K562 (cell line): ENCODE results near the gene G6PC3. TPM values are rescaled to one million over a fixed set of nuclear protein-coding genes. Genes with fewer than 3 reads are reported as not detected.

Experiments used
- ATAC-seq: fragments of 200-7000 bp; cut with Tn5 transposase; 3 replicates; pipeline ENCODE4 v1.9.1; 2020; ENCODE audit warnings: moderate library complexity
- BruUV-seq: library from RNA; stranded (reverse); fragments of 400-500 nt; replicated peaks from 2 replicates; lab custom pipeline; 2021; lab: Mats Ljungman, UMichigan
- CTCF ChIA-PET: fragments of 300-600 bp; formaldehyde crosslinking; extraction: SDS; loops from one replicate; lab custom pipeline; 2021; ENCODE audit warnings: low intra/inter-chr PET ratio; lab: Yijun Ruan, JAX
- POLR2A ChIA-PET: fragments of 300-600, 350-650 bp; sonication (Branson Sonifier 250); formaldehyde crosslinking; extraction: SDS; loops from one replicate; lab custom pipeline; 2021; ENCODE audit warnings: antibody characterized with exemption, inconsistent platforms; lab: Yijun Ruan, JAX
- DNase-seq, 4 experiments: peaks; one replicate each; pipeline versions ENCODE4 v3.0.0 to v3.0.0-alpha.2; 2011 to 2018; ENCODE audit warnings: low spot score in 3 of 4, mixed read lengths in 3 of 4; ENCODE audit errors: extremely low read depth in 1 of 4
- FAIRE-seq: peaks from 2 replicates; lab custom pipeline; 2011; peaks lifted over from hg19 to GRCh38; lab: Jason Lieb, UNC
- H2AFZ ChIP-seq: 2 replicates; pipeline ENCODE4 v1.6.0; 2011; ENCODE audit warnings: low read depth, low read length, control low read depth, inconsistent platforms
- H3K27ac ChIP-seq: fragments of 200-600 bp; 3 replicates; pipeline ENCODE4 v1.8.0; 2011; ENCODE audit warnings: low read depth, mild to moderate bottlenecking, control low read depth, inconsistent platforms, low read length, moderate library complexity, mixed read lengths; ENCODE audit errors: extremely low read depth
- H3K27me3 ChIP-seq, 2 experiments: fragments of 300-600 bp in 1 of 2; 2 replicates in 1 of 2; 3 replicates in 1 of 2; pipeline versions ENCODE4 v1.6.0 to v1.8.0; 2011; ENCODE audit warnings: inconsistent platforms in 2 of 2, low read length in 2 of 2, mild to moderate bottlenecking in 1 of 2, mixed read lengths in 1 of 2, moderate library complexity in 1 of 2; ENCODE audit not compliant: control insufficient read depth in 2 of 2, insufficient read depth in 2 of 2
- H3K36me3 ChIP-seq: fragments of 300-600 bp; 3 replicates; pipeline ENCODE4 v1.8.0; 2011; ENCODE audit warnings: mild to moderate bottlenecking, low read length, inconsistent platforms; ENCODE audit not compliant: control insufficient read depth, insufficient read depth
- H3K4me1 ChIP-seq, 2 experiments: fragments of 200-600 bp in 1 of 2; replicated peaks in 1 of 2; 2 replicates in 1 of 2; 3 replicates in 1 of 2; pipeline versions ENCODE4 v1.5.1 to v1.8.0; 2011; ENCODE audit warnings: inconsistent platforms in 2 of 2, low read length in 2 of 2, mild to moderate bottlenecking in 1 of 2, mixed read lengths in 1 of 2, moderate library complexity in 1 of 2; ENCODE audit not compliant: control insufficient read depth in 2 of 2, insufficient read depth in 2 of 2
- H3K4me2 ChIP-seq: 2 replicates; pipeline ENCODE4 v1.6.1; 2011; ENCODE audit warnings: low read length, control low read depth, inconsistent platforms, mixed read lengths; ENCODE audit not compliant: insufficient read depth
- H3K4me3 ChIP-seq: fragments of 200-600 bp; sonication (generic), shearing (Covaris generic); 2 replicates; pipeline ENCODE4 v1.5.1; 2016; ENCODE audit warnings: control low read depth, inconsistent platforms
- H3K79me2 ChIP-seq: fragments of 200-600 bp; 3 replicates; pipeline ENCODE4 v1.8.0; 2011; ENCODE audit warnings: low read length, inconsistent platforms; ENCODE audit not compliant: control insufficient read depth, insufficient read depth
- H3K9ac ChIP-seq, 2 experiments: 2 replicates each; pipeline versions ENCODE4 v1.6.0 to v1.6.1; 2011; ENCODE audit warnings: low read depth in 2 of 2, low read length in 2 of 2, control low read depth in 1 of 2, inconsistent platforms in 1 of 2, mild to moderate bottlenecking in 1 of 2, mixed read lengths in 1 of 2; ENCODE audit not compliant: insufficient read depth in 1 of 2
- H3K9me1 ChIP-seq: one replicate; pipeline ENCODE4 v1.6.0; 2011; ENCODE audit warnings: inconsistent platforms, mild to moderate bottlenecking, low read length, moderate library complexity; ENCODE audit not compliant: control insufficient read depth, insufficient read depth
- H3K9me3 ChIP-seq: replicated peaks from 2 replicates; pipeline ENCODE4 v1.5.1; 2011; ENCODE audit warnings: low read depth, low read length, inconsistent platforms; ENCODE audit not compliant: control insufficient read depth, insufficient read depth
- H4K20me1 ChIP-seq: replicated peaks from 2 replicates; pipeline ENCODE4 v1.6.1; 2011; ENCODE audit warnings: low read length, inconsistent platforms, mixed read lengths; ENCODE audit not compliant: control insufficient read depth, insufficient read depth
- BCOR ChIP-seq: fragments of 450-650 bp; IDR thresholded peaks from 2 replicates; pipeline ENCODE4 v1.6.1; 2016
- HNRNPUL1 ChIP-seq: fragments of 200-400 bp; formaldehyde crosslinking; IDR thresholded peaks from 2 replicates; pipeline ENCODE4 v1.6.1; 2017; ENCODE audit warnings: low read length
- RBM25 ChIP-seq: fragments of 200-400 bp; formaldehyde crosslinking; IDR thresholded peaks from 2 replicates; pipeline ENCODE4 v1.6.1; 2018; ENCODE audit warnings: low read length, low read depth, moderate library complexity; ENCODE audit not compliant: severe bottlenecking
- ZC3H11A ChIP-seq: IDR thresholded peaks from 2 replicates; pipeline ENCODE4 v1.6.1; 2012; ENCODE audit warnings: low read depth, low read length, improper control_type of control experiment
- ZNF121 ChIP-seq: sonication (generic); formaldehyde crosslinking; conservative IDR thresholded peaks from 2 replicates; pipeline ENCODE4 v1.8.0; 2022; ENCODE audit warnings: missing genetic modification reagents
- WGBS: fragments of 100-300 bp; shearing (Covaris generic); methylation state at CpG from one replicate; pipeline ENCODE4 v1.1.6; 2016; ENCODE audit warnings: low coverage, mixed read lengths; ENCODE audit not compliant: insufficient coverage; ENCODE audit errors: missing lambda C conversion rate; 5-methylcytosine and 5-hydroxymethylcytosine counted together
- in situ Hi-C: fragments of 300-500 bp; cut with MboI; formaldehyde crosslinking; loops from 4 replicates; pipeline ENCODE4 v1.15.0; 2018; ENCODE audit warnings: inconsistent platforms, mixed read lengths
- intact Hi-C: fragments of 100-400 bp; cut with micrococcal nuclease; formaldehyde crosslinking; loops from 2 replicates; pipeline ENCODE4 v1.14.2; 2022
- polyA plus RNA-seq, 8 experiments: library from polyadenylated mRNA; depleted of rRNA in 4 of 8; stranded (reverse) in 5 of 8; unstranded in 3 of 8; fragments of >200 nt; fragmentation: Nextera tagmentation in 2 of 8; fragmentation: Illumina TruSeq in 1 of 8; extraction: Ambion mirVana in 2 of 8; extraction: Trizol in 1 of 8; gene quantifications; 2 replicates each; pipeline versions ENCODE4 v1.2.1 to v1.2.3, GENCODE V29; 2011 to 2014; ENCODE audit warnings: inconsistent platforms in 1 of 8, missing spikeins in 1 of 8
- total RNA-seq, 7 experiments: library from RNA; depleted of rRNA in 6 of 7; stranded (reverse); fragments of >200 nt in 6 of 7; fragmentation: Illumina TruSeq in 2 of 7; extraction: Trizol in 2 of 7; gene quantifications; 2 replicates each; pipeline versions ENCODE4 v1.2.1 to v1.2.3, GENCODE V29; 2011 to 2021; ENCODE audit warnings: low replicate concordance in 1 of 7

The G6PC3 gene
- total and polyA plus RNA-seq, 9 of the 15 experiments (the other 6 are each of a cell fraction or from before 2014, with no cell fraction given), result 10.4 to 57.8 (median 31.1) TPM

- H3K27me3 ChIP-seq, result no peaks in the 10 kb centered on the region
- no peak overlapping the region for H2AFZ ChIP-seq
- 98% methylated on average over 9 of the region's 9 CpGs for WGBS
- peaks cover 76% of the 10 kb centered on the region for H3K79me2 ChIP-seq
- FAIRE-seq, result no peak
- POLR2A ChIA-PET, result interaction anchor here (0.6 to 0.9 kb wide), 2 partner anchors 21 to 59 kb away, joined by 3 read pairs; no protein-coding TSS in a partner anchor
- no peaks in the 10 kb centered on the region for H3K9me3 ChIP-seq
- ATAC-seq, result no peak
- intact Hi-C loops, result no loop called here
- 0 out of 2 replicates have a peak, but pooled peaks cover 3% of the 10 kb centered on the region for H4K20me1 ChIP-seq
- H3K4me3 ChIP-seq, result no peak overlapping the region
- DNase-seq, result no peak
- TSS peak; percentile 23 for BruUV-seq
- H3K36me3 ChIP-seq, result peaks cover 83% of the 10 kb centered on the region
- in situ Hi-C loops, result no loop called here
- no peak overlapping the region for H3K4me2 ChIP-seq
- TF ChIP-seq HNRNPUL1 (no peak), ZC3H11A (no peak), ZNF121 (CRISPR knock-in tag) (peak; percentile 97), BCOR (0 out of 2 replicates have a peak, but pooled peaks have one; percentile 12), RBM25 (peak; percentile 40)
- TF ChIP-seq, all 486 proteins: peak for 3
- Histone ChIP-seq H3K27ac (no peak overlapping the region), H3K9me1 (no peaks in the 10 kb centered on the region), H3K9ac (no peak overlapping the region), H3K4me1 (no peaks in the 10 kb centered on the region; a peak in 1 of 5 replicates)
- CTCF ChIA-PET, result no interaction called here
Measured at GRCh38 chr17:44049294-44050060, 21.1 kb upstream of the G6PC3 start.
